ENCODE results near the gene MARCHF11.

MARCHF11 gene

GRCh38 chr5:16061163-16061562, 118.4 kb downstream of the MARCHF11 start:
- DNase-seq (ENCODE audit: low read depth in 3 of 3, low spot score in 1 of 3), result no peak

DNA sequence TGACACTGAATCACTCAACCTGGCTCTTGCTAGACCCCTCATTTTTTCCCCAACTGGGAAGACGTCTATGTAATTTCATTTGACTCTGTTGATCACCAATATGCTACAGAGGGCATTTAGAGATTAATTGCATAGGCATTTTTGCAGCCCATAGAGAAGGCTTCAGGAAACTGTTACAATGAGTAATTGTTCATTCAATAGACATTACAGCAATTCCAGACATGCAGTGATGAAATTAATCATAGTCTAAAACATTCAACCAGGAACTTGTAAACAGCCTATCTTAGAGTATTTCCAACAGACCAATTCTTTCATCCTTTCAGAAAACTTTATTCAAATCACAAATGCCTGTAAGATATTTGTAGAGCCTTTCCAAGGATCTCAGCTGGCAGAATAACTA, 122.3 kb downstream of the MARCHF11 start:
- DNase-seq (ENCODE audit: low read depth in 3 of 3, low spot score in 1 of 3), result no peak

DNA sequence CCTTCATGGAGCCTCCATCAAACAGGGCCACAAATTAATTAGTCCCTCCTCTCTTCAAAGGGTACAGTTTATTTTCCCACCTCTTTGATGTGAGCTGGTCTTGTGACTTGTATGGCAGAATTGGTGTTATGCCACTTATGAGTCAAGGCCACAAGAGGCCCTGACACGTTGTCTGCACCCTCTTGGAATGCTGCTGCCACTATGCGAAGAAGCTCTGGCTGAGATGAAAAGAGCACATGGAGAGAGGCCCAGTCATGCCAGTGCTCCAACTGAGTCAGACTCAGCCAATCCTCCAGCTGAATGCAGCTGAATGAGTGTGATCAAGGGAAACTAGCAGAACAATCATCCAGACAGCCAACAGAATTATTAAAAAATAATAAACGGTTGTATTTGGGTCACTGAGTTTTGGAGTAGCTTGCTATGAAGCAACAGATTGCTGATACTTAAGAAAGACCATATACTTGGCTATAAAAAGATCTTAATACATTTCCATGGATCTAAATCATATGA, 128.3 kb downstream of the MARCHF11 start:
- DNase-seq (ENCODE audit: low read depth in 3 of 3, low spot score in 1 of 3), result no peak

DNA sequence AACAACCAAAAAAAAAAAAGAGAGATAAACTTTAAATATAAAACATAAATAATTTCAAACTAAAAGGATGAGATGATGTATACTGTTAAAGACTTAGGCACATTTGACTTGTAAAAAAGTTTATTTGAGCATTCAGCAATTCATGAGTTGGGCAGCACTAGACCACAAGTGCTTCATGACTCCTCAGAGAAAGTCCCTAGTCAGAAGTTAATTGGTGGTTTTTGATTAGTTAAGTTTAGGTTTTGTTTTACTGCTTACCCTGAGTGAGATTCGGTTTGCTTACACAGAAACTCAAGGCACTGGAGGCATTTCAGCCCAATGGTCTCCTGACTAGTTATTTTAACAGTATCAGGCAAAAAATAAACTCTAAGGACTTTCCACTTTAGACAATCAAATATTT, 129.2 kb downstream of the MARCHF11 start:
- DNase-seq (ENCODE audit: low read depth in 3 of 3, low spot score in 1 of 3), result no peak

- no peak for DNase-seq (ENCODE audit: low read depth in 3 of 3, low spot score in 1 of 3)
These were observed 129.8 kb downstream of the MARCHF11 start for GRCh38 chr5:16049761-16050160.

GRCh38 chr5:16048132-16048531, 131.5 kb downstream of the MARCHF11 start:
- DNase-seq (ENCODE audit: low read depth in 3 of 3, low spot score in 1 of 3), result no peak

GRCh38 chr5:16043349-16043965, 136.1 kb downstream of the MARCHF11 start:
- no peak for DNase-seq (ENCODE audit: low read depth in 3 of 3, low spot score in 1 of 3)

- no peak for DNase-seq (ENCODE audit: low read depth in 3 of 3, low spot score in 1 of 3)
These were observed 142.3 kb downstream of the MARCHF11 start for GRCh38 chr5:16037121-16037845.

GRCh38 chr5:16034319-16035001, 145.1 kb downstream of the MARCHF11 start:
- DNase-seq (ENCODE audit: low read depth in 3 of 3, low spot score in 1 of 3), result no peak

DNA sequence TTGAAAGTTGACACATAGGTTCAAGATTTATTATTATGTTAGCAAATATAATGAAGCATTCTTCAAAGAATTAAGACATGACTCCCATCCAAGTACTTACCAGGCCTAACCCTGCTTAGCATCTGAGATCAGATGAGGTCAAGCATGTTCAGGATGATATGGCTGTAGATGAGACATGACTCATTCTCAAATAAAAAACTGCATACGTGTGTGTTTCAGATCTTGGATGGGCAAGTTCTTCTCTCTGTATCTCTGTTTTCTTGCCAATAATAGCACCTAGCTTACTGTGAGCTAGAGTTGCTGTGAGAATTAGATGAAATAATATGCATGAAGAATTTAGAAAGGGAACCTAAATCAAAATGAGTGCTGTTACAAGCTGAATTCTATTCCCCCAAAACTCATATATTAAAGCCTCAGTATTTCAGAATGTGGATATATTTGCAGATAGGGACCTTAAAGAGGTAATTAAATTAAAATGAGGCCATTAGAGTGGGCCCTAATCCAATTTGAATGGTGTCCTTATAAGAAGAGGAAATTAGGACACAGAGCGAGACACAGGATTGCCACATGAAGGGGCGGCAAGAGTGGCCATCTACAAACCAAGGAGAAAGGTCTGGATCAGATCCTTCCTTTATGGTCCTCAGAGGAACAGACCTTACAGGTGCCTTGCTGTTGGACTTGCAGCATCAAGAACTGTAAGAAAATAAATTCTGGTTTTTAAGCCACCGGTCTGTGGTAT, 146.2 kb downstream of the MARCHF11 start:
- DNase-seq (ENCODE audit: low read depth in 3 of 3, low spot score in 1 of 3), result no peak

DNA sequence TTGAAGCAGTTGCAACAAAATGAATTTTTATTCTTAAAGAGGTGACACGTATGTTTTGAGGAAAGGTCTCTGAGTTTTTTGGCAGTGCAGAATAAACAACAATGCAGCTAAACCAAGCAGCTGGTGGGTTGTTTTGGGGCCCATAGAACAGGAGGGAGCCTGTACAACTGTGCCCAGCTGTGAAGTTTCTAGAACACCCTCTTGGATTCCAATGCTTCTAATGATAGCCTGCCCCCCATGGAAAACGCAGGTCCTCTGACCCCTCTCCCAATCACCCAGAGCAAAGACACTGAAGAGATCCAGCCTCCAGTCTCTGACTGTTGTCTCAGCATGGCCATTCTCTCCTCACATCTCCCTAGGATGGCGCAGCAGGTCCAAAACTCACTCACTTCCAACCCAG, 150.9 kb downstream of the MARCHF11 start:
- DNase-seq (ENCODE audit: low read depth in 3 of 3, low spot score in 1 of 3), result no peak

GRCh38 chr5:16025681-16026080, 153.9 kb downstream of the MARCHF11 start:
- DNase-seq (ENCODE audit: low read depth in 3 of 3, low spot score in 1 of 3), result no peak

GRCh38 chr5:16018970-16019369, 160.6 kb downstream of the MARCHF11 start:
- DNase-seq (ENCODE audit: low read depth in 3 of 3, low spot score in 1 of 3), result no peak

- no peak for DNase-seq (ENCODE audit: low read depth in 3 of 3, low spot score in 1 of 3)
These were observed 161.9 kb downstream of the MARCHF11 start for GRCh38 chr5:16017720-16018119.

All from stimulated activated CD4-positive, alpha-beta T cell treated with anti-CD3 and anti-CD28 coated beads, TNF-alpha, amount 100 ng/mL, for 1 hour (primary cell).